GM21619 (cell line): ENCODE measurements around the gene RUNX2.
"Not testable (repeated sequence)": the region's sequence is repeated elsewhere in the genome, so short reads cannot be mapped to it uniquely, and the experiment has no call there.

Experiments
- ATAC-seq: cut with Tn5 transposase; IDR thresholded peaks from one replicate; pipeline ENCODE4 v1.9.1; 2021; ENCODE audit not compliant: unreplicated experiment

RUNX2 gene

GRCh38 chr6:45327956-45328522, at the start of gene RUNX2:
TSS of gene RUNX2 (plus strand) at chr6:45328330. CDS start at chr6:45328727, 397 bp downstream.
- no peak for ATAC-seq

- no peak for ATAC-seq
Measured at GRCh38 chr6:45278367-45278766, 49.8 kb upstream of the RUNX2 start.

- not testable (repeated sequence) for ATAC-seq
Measured at GRCh38 chr6:45286707-45287106, 41.4 kb upstream of the RUNX2 start.

DNA sequence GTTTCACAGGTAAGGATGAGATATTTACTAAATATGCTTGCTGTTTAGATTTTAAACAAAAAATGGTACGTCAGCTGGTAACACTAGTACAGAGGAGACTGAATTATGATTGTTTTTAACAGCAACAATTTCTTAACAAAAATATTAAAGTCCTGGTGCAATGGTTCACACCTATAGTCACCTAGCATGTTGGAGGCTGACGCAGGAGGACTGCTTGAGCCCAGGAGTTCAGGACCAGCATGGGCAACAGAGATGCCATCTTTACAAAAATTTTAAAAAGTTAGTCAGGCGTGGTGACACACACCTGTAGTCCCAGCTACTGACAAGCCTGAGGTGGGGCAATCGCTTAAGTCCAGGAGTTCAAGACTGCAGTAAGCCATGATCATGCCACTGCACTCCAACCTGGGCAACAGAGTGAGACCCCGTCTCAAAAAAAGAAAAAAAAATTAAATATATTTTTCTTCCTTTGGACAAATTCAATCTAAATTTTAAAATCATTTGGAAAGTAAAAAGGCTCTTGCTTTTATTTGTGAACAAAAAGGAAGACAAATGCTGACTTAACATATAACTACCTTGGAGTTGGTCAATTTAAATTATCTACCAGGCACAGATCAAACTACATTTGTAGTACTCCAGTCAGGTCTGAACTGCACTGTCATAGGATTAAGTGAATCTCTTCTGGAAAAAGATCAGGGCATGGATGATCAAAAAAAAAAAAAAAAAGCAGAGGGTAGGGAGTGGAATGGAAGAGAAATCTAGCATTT, 38.2 kb upstream of the RUNX2 start:
- ATAC-seq = no peak

DNA sequence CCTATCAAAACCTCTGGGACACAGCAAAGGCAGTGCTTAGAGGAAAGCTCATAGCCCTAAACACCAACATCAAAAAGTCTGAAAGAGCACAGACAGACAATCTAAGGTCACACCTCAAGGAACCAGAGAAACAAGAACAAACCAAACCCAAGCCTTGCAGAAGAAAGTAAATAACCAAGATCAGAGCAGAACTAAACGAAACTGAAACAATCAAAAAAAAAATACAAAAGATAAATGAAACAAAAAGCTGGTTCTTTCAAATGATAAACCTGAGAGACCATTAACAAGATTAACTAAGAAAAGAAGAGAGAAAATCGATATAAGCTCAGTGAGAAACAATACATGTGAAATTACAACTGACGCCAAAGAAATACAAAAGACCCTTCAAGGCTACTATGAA, 34.8 kb upstream of the RUNX2 start:
- ATAC-seq = no peak

GRCh38 chr6:45294065-45294701, 33.9 kb upstream of the RUNX2 start:
- not testable (repeated sequence) for ATAC-seq

GRCh38 chr6:45297320-45297719, 30.8 kb upstream of the RUNX2 start:
- ATAC-seq = no peak

DNA sequence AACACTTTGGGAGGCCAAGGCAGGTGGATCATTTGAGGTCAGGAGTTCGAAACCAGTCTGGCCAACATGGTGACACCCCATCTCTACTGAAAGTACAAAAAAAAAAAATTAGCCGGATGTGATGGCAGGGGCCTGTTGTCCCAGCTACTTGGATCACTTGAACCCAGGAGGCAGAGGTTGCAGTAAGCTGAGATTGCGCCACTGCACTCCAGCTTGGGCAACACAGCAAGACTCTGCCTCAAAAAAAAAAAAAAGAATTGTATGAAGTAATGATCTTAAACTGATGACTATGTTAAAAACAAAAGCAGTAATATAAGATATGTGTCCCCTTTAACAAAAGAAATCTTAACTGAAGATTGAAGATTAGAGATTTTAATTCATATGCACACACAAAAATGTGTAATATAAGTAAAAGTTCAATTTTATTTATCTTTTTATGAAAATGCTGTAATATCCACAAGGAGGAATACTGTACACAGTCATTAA, 29.0 kb upstream of the RUNX2 start:
- ATAC-seq = no peak

DNA sequence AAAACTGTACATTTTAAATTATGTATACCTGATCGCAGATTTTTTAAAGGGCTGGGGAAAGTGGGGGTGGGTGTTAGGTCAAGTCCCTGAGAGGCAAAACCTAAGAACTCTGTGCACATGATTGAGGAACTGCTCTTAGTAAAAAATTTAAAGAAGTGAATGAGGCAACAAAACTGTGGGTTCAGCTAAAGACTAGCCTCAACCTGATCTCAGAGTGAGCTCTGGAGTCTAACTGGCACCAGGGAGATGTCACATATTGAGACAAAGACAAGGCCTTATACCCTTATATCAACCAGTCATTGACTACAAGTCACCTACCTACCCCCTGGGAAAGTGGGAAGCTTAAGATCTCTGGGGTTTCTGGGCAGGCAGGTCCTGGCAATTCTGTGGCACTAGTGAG, 27.4 kb upstream of the RUNX2 start:
- ATAC-seq = no peak

DNA sequence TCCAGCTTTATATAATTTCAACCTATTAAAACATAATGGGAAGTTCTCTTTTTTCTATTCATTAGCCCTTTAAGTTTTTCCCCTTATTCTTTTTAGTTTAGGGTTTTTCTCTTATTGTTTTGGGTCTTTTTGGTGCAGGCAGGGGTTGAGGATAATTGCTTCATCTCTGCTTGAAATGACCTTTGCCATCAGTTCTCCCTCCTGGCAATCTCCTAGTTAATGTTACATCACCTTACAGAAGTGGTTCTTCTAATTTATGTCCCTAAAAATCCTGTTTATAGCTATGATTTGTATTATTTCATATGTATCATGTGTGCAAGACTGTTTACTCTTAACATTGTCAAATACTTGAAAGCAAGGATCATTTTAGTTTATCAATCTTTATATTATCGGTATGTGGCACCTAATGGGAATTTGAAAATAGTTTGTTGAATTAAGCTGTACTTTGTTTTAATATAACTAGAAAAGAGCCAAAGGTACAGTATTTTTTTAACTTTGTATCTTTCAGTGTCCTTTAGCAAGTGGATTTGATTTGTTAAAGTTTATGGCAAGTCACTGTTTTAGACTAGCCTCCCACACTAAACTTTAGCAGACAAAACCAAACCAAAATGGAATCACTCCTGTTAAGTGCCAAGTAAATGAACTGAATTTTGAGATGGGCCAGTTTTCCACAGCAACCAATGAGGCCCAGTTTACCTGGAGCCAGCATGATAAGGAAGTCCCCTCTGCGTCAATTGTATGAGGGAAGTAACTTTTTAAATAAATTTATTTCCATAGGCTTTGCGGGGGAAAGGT, 26.6 kb upstream of the RUNX2 start:
- ATAC-seq = no peak

GRCh38 chr6:45302832-45303231, 25.3 kb upstream of the RUNX2 start:
- ATAC-seq = no peak

- ATAC-seq = no peak
Measured at GRCh38 chr6:45305546-45305945, 22.6 kb upstream of the RUNX2 start.

DNA sequence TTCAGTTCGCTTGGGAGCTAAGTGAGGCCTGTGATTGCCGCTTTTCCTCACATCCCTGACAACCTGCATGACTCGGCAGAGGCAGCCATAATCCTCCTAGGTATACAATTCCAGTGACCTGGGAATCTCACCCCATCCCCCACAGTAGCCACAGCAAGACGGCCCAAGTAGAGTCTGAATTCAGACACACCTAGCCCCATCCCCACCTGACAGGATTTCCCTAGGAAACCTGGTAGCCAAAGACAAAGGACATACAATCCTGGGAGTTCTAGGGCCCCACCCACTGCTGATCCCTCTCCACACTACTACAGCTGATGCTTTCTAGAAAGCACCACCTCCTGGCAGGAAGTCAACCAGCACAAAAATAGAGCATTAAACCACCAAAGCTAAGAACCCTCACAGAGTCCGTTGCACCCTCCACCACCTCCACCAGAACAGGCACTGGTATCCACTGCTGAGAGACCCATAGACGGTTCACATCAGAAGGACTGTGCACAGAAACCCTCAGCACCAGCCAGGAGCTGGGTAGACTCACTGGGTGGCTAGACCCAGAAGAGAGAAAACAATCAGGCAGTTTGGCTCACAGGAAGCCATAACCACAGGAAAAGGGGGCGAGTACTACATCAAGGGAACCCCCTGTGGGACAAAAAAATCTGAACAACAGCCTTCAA, 17.9 kb upstream of the RUNX2 start:
- no peak for ATAC-seq

- no peak for ATAC-seq
Measured at GRCh38 chr6:45314146-45314545, 14.0 kb upstream of the RUNX2 start.

DNA sequence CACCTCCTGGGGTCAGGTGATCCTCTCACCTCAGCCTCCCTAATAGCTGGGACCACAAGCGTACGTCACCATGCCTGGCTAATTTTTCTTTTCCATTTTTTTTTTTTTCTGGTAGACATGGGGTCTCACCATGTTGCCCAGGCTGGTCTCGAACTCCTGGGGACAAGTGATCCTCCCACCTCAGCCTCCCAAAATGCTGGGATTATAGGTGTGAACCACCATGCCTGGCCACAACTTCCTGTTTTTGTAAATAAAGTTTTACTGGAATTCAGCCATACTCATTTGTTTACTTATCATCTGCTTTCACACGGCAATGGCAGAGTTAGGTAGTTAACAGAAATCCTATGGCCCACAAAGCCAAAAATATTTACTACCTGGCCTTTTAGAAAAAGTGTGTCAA, 7.8 kb upstream of the RUNX2 start:
- ATAC-seq = no peak

DNA sequence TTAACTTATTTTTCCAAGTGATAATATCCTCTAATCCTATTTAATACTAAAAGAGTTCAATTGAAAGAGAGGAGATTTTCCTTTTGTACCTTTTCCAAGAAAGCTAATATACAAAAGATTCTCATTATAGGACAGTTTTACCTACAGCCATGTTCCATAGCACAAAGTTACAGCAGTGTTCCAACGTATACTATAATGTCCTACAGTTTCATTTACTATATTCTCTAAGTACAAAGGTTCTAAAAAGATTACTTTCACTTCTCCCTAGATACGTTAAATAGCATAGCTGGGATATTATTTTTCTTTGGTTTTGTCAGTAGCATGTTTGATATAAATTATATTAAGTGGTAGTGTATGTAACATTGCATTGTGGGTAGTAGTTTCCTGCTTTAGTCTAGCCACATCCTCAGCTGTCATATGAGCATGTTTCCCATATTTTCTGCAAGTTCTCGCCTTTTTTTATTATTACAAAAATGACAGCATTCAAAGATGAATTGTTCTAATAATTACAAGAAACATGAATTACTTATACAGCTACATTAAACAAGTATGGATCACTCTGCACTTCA, 4.4 kb upstream of the RUNX2 start:
- ATAC-seq = no peak

DNA sequence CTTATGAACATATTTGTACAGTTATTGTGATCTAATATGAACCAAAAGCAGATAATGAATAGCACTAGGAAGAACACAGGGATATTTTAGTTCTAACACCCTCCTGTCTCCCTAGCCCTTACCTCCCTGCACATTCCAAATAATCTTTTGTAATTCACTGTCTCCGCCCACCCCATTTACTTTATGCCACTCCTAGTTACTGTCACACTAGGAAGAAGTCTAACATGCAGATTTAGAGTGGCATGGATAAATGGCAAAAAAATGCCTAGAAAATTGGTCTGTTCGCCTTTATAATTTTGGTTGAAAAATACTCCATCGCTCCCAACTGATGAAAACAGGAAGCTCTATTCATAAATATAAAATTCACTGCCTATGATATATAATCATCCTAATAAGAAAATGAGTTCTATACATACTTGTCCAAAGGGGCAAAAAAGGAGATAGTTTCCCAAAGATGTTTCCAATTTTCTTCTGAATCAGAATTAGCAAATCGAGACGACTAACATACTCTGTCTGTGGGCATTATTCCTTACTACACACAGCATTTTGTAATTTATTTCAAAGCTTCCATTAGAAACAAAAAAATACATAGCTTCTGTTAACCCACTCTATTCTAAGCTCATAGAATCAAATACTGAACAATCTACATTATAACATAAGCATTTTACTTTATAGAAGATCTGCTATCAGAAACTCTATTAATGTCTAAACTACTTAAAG, 1.3 kb upstream of the RUNX2 start:
- no peak for ATAC-seq

- no peak for ATAC-seq
Measured at GRCh38 chr6:45328523-45328922, 393 bp downstream of the RUNX2 start.

DNA sequence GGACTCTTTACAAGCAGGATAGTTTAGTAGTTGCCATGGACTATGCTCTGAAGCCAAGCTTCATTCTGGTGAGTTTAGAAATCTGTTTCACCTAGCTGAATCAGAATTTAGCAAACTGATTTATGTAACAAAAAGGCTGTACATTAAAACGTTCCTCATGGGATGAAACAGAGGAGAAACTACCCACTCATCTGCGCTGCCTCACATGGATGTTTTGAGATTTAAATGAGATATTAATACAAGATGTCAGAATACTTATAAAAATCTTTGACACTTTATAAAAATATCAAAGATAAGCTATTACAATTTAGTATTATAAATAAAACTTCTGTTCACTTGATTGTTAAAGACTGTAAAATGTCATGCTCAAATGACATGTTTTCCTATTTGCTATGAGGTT, 16.8 kb downstream of the RUNX2 start:
- ATAC-seq = no peak

DNA sequence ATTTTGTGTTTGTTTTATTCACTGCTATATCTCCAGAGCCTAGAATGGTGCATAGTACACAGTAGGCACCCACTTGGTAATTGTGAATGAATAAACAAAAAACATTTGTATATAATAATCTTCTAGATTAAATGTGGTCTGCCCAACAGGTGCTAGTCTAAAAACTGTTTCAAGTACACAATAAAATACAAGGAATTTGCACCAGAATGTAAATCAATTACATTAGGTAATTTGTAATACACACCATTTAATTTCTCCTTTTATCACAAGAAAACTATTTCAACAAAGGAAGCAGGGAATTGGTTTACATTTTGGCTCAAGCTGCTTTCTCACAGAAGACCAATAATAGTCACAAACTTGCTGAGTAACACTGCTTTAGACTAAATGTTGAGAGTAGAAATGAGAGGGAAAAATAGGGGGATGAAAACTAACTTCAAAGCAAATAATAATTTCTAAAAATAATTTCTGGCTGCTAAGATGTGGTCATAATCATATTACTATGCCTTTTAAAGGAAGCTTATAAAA, 22.1 kb downstream of the RUNX2 start:
- ATAC-seq = no peak
